Measurements from ENCODE around the gene POU4F3.

Gene POU4F3

DNA sequence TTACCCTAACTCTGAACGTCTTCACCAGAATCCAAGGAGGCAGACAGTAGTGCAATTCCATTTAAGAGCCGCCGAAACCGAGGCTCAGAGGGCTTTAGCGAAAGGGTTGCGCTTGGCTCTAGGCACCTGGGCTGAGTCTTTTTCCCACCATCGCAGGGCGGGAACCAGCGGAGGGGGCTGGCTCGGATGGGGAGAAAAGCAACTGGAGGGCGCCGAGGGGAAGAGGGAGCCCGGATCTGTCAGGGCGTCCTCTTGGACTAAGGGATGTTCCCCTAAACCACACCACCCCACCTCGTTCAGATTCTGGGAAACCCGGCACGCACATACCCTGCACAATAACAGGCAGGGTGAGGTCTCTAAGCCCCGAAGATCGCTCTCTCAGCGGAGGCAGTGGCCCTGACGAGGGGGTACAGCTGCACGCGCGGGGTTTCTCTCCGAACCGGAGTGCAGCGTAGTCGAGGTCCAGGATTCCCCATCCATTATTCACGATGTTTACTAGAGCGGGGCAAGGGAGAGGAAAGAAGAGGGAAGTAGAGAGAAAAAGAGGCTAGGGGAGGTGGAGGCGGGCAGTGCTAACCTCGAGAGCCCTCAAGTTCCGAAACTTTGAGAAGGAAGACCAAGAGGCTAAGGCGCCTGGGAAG lies 1.3 kb upstream of the POU4F3 start:
- ChIA-PET POLR2A (ENCODE audit: low non-redundant PET) (no interaction called here), CTCF (no interaction called here)
- no peak for DNase-seq (ENCODE audit: low spot score)
- H3K27ac ChIP-seq, result no peak overlapping the region
- TF ChIP-seq, protein P1, sequence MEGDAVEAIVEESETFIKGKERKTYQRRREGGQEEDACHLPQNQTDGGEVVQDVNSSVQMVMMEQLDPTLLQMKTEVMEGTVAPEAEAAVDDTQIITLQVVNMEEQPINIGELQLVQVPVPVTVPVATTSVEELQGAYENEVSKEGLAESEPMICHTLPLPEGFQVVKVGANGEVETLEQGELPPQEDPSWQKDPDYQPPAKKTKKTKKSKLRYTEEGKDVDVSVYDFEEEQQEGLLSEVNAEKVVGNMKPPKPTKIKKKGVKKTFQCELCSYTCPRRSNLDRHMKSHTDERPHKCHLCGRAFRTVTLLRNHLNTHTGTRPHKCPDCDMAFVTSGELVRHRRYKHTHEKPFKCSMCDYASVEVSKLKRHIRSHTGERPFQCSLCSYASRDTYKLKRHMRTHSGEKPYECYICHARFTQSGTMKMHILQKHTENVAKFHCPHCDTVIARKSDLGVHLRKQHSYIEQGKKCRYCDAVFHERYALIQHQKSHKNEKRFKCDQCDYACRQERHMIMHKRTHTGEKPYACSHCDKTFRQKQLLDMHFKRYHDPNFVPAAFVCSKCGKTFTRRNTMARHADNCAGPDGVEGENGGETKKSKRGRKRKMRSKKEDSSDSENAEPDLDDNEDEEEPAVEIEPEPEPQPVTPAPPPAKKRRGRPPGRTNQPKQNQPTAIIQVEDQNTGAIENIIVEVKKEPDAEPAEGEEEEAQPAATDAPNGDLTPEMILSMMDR (conservative IDR thresholded peaks at IDR 0.05; ENCODE audit: low read depth), result no peak

DNA sequence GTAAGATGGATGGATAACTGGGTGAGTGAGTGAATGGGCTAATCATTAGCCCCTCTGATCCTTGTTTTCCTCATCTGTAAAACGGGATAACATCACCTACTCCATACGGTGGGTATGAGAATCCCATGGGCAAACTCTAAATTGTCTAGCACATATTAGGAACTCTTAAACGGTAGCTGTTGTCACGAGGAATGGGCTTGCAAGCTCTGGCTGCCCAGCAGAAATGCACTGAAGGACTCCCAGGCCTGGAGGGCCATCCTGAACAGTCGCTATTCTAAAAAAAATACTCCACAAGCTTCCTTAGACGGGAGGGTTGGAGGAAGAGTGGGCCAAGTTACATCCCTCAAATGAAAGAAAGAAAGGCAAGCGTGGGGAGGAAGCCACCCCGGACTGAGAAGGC lies 711 bp upstream of the POU4F3 start:
- DNase-seq (ENCODE audit: low spot score), result no peak
- TF ChIP-seq, protein P1 (conservative IDR thresholded peaks at IDR 0.05; ENCODE audit: low read depth), result no peak
- H3K27ac ChIP-seq, result no peak overlapping the region
- POLR2A ChIA-PET (ENCODE audit: low non-redundant PET), result no interaction called here
- CTCF ChIA-PET, result interaction anchor here (0.9 to 1.0 kb wide), 2 partner anchors 24 to 27 kb away, joined by 3 read pairs; no protein-coding TSS in a partner anchor

DNA sequence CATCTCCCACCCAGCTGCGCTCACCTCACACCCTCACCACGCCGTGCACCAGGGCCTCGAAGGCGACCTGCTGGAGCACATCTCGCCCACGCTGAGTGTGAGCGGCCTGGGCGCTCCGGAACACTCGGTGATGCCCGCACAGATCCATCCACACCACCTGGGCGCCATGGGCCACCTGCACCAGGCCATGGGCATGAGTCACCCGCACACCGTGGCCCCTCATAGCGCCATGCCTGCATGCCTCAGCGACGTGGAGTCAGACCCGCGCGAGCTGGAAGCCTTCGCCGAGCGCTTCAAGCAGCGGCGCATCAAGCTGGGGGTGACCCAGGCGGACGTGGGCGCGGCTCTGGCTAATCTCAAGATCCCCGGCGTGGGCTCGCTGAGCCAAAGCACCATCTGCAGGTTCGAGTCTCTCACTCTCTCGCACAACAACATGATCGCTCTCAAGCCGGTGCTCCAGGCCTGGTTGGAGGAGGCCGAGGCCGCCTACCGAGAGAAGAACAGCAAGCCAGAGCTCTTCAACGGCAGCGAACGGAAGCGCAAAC lies 1.1 kb downstream of the POU4F3 start:
- no peak for DNase-seq (ENCODE audit: low spot score)
- H3K27ac ChIP-seq, result no peak overlapping the region
- ChIA-PET CTCF (interaction anchor here (0.6 kb wide), 1 partner anchor 21 kb away, joined by 3 read pairs; no protein-coding TSS in a partner anchor), POLR2A (ENCODE audit: low non-redundant PET) (no interaction called here)
- TF ChIP-seq, protein P1 (conservative IDR thresholded peaks at IDR 0.05; ENCODE audit: low read depth), result no peak

DNA sequence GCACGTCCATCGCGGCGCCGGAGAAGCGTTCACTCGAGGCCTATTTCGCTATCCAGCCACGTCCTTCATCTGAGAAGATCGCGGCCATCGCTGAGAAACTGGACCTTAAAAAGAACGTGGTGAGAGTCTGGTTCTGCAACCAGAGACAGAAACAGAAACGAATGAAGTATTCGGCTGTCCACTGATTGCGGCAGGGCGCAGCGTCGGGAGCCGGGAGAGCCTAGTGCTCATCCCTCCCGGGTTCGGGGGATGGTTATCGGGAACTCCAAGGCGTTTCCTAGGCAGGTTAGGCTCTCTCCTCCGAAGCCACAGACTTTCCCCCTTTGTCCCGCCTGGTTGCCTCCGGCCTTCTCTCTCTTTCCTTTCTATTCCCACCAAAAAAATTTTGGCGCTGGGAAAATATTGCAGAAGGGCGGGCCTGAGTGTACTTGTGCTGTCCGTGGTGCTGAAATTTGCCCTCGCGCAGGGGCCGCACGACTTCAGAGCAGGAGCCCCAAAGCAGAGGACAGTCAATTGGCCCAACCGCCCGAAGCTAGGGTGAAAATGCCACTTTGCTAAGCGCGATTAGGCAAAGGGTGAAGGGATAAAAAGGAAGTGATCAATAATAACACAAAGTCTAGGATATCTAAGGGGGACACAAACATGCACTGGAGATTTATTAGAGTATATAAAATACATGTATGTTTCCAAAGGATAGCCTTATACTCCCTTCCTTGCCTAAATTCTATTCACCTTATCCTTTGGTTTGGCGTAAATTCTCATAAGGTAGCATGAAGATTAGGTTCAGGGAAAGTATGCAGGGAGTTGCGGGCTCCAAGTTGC lies 1.8 kb downstream of the POU4F3 start:
- POLR2A ChIA-PET (ENCODE audit: low non-redundant PET), result no interaction called here
- CTCF ChIA-PET, result interaction anchor here (0.6 kb wide), 1 partner anchor 21 kb away, joined by 3 read pairs; no protein-coding TSS in a partner anchor
- TF ChIP-seq, protein P1 (conservative IDR thresholded peaks at IDR 0.05; ENCODE audit: low read depth), result no peak
- H3K27ac ChIP-seq, result no peak overlapping the region
- peak; percentile 72 for DNase-seq (ENCODE audit: low spot score)

DNA sequence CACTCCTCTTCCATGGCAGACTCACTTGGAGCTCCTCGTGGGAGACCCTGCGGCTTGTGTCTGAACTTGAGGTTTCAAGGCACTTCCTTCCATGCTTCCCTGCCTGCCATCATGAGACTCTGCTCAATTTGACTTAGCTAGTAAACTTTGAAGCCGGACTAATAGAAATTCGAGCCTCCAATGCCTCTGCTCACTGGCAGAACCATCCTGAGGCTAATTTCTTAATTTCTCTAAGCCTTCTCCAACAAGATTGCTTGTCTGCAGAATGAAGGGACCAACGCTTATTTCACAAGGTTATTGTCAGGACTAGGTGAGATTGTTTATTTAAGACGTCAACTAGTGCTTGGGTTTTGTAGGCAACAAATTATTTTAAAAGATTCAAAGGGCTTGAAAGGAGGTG lies 3.2 kb downstream of the POU4F3 start:
- TF ChIP-seq, protein P1 (conservative IDR thresholded peaks at IDR 0.05; ENCODE audit: low read depth), result no peak
- DNase-seq (ENCODE audit: low spot score), result no peak
- CTCF ChIA-PET, result no interaction called here
- H3K27ac ChIP-seq, result no peak overlapping the region
- POLR2A ChIA-PET (ENCODE audit: low non-redundant PET), result no interaction called here

DNA sequence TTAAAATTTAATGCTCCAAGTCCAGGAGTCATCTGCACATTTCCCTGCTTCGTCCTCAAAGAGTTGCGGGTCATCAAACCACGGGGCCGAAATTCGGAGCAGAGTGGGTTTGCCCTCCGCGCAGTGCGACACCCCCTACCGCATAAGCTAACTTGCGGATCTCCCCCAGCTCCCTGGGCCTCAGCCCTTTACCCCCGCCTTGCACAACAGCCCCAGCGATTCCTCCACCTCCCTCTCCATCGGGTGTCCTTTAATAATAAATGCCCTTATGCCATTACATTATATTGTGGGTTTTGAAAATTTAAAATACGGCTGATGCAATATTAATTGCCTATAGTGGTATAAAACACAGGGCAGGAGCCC lies 3.9 kb downstream of the POU4F3 start:
- ChIA-PET CTCF (no interaction called here), POLR2A (ENCODE audit: low non-redundant PET) (interaction anchor here (0.5 kb wide), 1 partner anchor 18 kb away, joined by 3 read pairs; no protein-coding TSS in a partner anchor)
- DNase-seq (ENCODE audit: low spot score), result no peak
- H3K27ac ChIP-seq, result no peak overlapping the region
- TF ChIP-seq, protein P1 (conservative IDR thresholded peaks at IDR 0.05; ENCODE audit: low read depth), result no peak
